Coronary artery (tissue), 2 donors: ENCODE measurements around the gene ZNF446.
"Not testable (repeated sequence)": the region's sequence is repeated elsewhere in the genome, so short reads cannot be mapped to it uniquely, and the experiment has no call there.

ENCODE experiments used
- DNase-seq: peaks from one replicate; pipeline ENCODE4 v3.0.0-alpha.2; 2017; ENCODE audit warnings: low spot score
- H3K27ac ChIP-seq, 2 donors: fragments of 200-600 bp; sonication (generic); one replicate each; pipeline ENCODE4 v1.5.1; 2016 to 2019
- H3K4me3 ChIP-seq: fragments of 200-600 bp; sonication (generic); 2 replicates; pipeline ENCODE4 v1.5.1; 2016; ENCODE audit warnings: mild to moderate bottlenecking, moderate library complexity
- TF ChIP-seq, protein P1 (sequence below): fragments of 200-600 bp; sonication (generic); IDR thresholded peaks from one replicate; pipeline ENCODE4 v1.5.1; 2019; ENCODE audit warnings: antibody characterized with exemption

Gene ZNF446

DNA sequence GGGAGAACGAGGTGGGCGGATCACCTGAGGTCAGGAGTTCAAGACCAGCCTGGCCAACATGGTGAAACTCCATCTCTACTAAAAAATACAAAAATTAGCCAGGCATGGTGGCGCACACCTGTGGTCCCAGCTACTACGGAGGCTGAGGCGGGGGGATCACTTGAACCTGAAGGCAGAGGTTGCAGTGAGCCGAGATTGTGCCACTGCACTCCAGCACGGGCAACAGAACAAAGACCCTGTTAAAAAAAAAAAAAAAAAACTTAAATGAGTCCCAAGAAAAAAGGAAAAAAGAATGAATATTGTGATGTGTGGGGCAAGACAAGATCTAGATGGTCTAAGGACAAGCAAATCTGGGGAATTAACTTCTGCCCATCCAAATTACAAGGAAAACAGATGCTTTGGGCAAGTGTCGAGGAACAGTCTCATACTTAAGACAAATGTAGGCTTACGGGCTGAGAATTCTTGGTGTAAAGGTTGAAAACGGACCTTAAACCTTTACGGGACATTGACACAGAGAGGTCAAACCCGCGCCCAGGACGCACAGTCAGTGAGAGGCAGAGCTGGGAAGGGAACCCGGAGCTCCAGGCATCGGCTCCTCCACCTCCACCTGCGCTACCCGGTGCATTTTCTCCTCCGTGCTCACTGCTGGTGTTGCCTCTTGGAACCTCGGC, 9.9 kb upstream of the ZNF446 start:
- TF ChIP-seq, protein P1, sequence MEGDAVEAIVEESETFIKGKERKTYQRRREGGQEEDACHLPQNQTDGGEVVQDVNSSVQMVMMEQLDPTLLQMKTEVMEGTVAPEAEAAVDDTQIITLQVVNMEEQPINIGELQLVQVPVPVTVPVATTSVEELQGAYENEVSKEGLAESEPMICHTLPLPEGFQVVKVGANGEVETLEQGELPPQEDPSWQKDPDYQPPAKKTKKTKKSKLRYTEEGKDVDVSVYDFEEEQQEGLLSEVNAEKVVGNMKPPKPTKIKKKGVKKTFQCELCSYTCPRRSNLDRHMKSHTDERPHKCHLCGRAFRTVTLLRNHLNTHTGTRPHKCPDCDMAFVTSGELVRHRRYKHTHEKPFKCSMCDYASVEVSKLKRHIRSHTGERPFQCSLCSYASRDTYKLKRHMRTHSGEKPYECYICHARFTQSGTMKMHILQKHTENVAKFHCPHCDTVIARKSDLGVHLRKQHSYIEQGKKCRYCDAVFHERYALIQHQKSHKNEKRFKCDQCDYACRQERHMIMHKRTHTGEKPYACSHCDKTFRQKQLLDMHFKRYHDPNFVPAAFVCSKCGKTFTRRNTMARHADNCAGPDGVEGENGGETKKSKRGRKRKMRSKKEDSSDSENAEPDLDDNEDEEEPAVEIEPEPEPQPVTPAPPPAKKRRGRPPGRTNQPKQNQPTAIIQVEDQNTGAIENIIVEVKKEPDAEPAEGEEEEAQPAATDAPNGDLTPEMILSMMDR = no peak
- no peak for DNase-seq
- no peak overlapping the region for H3K27ac ChIP-seq
- peak overlapping the region; percentile 82 for H3K4me3 ChIP-seq

DNA sequence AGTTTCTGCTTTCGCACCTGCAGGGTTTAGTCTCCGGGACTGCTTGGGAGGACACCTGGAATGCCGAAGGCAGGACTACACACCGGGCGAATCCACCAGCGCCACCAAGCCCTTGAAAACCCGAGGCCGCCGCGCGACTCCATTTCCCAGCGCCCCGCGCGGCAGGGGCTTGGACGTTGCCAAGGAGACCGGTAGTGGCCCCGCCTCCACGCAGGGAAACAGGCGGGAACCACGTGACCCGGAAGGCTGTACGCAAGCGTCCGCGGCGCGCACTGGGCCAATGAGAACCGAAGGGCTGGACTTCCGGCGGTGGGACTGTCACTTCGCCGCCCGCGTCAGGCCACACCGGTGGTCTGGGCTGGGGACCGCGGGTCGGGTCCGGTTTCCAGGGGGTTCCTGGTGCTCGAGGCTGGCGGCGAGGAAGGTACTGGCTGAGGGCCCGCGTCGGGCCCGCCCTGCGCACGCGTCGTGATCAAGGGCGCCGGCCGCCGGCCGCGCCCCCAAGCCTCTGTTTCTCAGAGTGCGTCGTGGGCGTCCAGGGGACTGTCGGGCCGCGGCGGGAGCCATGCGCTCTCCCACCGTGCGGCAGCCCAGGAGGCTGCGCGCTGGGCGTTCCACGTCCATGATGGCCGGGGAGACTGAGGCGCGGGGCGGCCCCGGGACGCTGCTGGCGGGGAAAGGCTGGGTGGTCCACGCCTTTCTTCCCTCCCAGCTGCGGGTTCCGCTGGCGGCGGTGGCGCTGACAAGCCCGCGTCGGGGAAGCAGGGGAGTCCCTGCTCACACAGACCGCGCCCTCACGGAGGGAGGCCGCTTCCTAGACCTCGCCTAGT, 9.2 kb upstream of the ZNF446 start, which contains the start of gene ZNF324:
TSS of gene ZNF324 (plus strand) at position 321 of the 830 bp plus-strand sequence. CDS start 2,106 bp downstream, outside the sequence.
- Histone ChIP-seq H3K4me3 (peak within 1 kb of the TSS; percentile 82), H3K27ac (peak within 1 kb of the TSS; percentile 61 to 81)
- TF ChIP-seq, protein P1 = no peak
- peak; percentile 97 for DNase-seq

DNA sequence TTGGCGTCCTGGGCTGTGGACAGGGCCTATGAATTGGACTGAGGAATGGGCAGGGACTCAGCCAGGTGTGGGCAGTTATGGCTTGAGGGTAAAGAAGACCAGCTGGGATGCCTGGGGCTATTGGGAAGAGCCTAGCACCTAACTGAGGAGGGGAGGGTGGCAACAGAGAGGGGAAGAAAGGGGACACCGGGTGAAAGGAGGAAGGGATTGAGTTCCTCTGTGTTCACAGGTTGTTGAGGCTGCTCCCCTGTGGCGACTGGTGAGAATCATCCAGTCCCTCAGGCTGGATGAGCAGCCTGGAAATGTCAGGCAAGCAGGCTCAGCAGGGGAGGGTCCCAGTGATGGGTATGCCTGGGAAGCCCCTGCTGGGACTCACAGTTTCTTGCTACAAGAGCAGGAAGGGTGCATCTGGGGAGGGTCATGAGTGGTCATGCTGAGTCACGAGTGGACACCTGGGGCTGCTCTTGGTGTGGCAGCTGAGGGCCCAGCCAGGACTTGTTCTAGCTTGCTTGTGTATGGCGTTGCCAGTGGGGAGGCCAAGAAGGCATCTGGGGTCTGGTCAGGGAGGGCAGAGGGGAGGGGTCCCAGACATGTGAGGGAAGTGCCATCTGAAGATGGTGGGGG, 7.8 kb upstream of the ZNF446 start:
- no peak overlapping the region for H3K27ac ChIP-seq
- peak overlapping the region; percentile 82 for H3K4me3 ChIP-seq
- TF ChIP-seq, protein P1 = no peak
- DNase-seq = no peak

DNA sequence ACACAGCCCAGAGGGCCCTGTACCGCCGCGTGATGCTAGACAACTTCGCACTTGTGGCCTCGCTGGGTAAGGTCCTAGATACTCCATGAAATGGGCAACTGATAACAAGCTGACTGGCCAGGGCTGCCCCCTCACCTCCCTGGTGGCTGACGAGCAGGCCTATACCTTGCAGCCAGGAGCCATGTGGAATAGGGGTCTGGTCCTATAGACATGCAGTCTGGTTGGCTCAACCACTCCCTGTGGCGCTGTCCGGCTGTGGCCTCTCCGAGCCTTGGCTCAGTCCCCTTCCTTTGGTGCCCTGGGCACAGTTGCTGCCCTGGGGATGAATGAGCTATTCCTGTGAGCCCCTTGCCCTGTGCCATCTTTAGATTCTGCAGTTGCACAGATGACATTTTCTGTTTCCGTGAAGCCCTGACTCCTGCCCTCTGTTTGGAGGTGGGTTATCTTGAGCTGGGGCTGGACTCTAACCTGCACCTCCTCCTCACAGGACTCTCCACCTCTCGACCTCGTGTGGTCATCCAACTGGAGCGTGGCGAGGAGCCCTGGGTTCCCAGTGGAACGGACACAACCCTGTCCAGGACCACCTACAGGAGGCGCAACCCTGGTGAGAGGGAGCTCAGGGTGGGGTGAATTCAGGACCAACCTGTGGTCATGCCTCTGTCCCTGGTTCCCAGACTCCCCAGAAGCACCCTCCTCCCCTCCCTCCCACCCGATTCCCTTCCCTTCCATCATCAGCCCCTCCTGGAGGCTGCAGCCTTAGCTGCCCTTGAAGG, 6.7 kb upstream of the ZNF446 start:
- no peak for DNase-seq
- TF ChIP-seq, protein P1 = no peak
- no peak overlapping the region for H3K4me3 ChIP-seq
- no peak overlapping the region for H3K27ac ChIP-seq

DNA sequence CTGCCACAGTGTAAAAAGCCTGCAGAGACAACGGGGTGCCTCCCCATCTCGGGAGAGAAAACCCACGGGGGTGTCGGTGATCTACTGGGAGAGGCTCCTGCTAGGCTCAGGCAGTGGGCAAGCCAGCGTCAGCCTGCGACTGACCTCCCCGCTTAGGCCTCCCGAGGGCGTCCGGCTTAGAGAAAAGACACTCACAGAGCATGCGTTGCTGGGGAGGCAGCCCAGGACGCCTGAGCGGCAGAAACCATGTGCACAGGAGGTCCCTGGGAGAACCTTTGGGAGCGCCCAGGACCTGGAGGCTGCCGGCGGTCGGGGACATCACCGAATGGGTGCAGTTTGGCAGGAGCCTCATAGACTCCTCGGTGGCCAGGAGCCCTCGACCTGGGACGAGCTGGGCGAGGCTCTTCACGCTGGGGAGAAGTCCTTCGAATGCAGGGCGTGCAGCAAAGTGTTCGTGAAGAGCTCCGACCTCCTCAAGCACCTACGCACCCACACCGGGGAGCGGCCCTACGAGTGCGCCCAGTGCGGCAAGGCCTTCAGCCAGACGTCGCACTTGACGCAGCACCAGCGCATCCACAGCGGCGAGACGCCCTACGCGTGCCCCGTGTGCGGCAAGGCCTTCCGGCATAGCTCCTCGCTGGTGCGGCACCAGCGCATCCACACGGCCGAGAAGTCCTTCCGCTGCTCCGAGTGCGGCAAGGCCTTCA, 5.2 kb upstream of the ZNF446 start:
- not testable (repeated sequence) for DNase-seq, H3K4me3 ChIP-seq, H3K27ac ChIP-seq

DNA sequence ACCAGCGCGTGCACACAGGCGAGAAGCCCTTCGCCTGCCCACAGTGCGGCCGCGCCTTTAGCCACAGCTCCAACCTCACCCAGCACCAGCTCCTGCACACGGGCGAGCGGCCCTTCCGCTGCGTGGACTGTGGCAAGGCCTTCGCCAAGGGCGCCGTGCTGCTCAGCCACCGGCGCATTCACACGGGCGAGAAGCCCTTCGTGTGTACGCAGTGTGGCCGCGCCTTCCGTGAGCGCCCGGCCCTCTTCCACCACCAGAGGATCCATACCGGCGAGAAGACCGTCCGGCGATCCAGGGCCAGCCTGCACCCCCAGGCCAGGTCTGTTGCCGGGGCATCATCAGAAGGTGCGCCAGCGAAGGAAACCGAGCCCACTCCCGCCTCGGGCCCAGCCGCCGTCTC, 4.4 kb upstream of the ZNF446 start:
- H3K27ac ChIP-seq = no peak overlapping the region
- no peak overlapping the region for H3K4me3 ChIP-seq
- TF ChIP-seq, protein P1 = no peak
- no peak for DNase-seq
